HL-60/S4 treated with retinoic acid at 250 ng/mL for 4 days and 3 days (cell line): ENCODE results near the gene ERBB2.
"Not testable (repeated sequence)": the region's sequence is repeated elsewhere in the genome, so short reads cannot be mapped to it uniquely, and the experiment has no call there.

Source experiments
- in situ Hi-C: fragments of 300-500 bp; cut with MboI; formaldehyde crosslinking; loops from 2 replicates; pipeline ENCODE4 v1.7.0; 2022; ENCODE audit warnings: low sequenced_read_pairs

Gene ERBB2

GRCh38 chr17:39701784-39702422 lies 2.0 kb downstream of the ERBB2 start:
- in situ Hi-C loops: no loop called here

GRCh38 chr17:39702901-39703893 lies 3.3 kb downstream of the ERBB2 start:
- in situ Hi-C loops: no loop called here

GRCh38 chr17:39703913-39704312 lies 4.0 kb downstream of the ERBB2 start:
- in situ Hi-C loops: no loop called here

GRCh38 chr17:39704821-39705551 lies 5.1 kb downstream of the ERBB2 start:
- in situ Hi-C loops: no loop called here

GRCh38 chr17:39705786-39706348 lies 6.0 kb downstream of the ERBB2 start:
- in situ Hi-C loops: no loop called here

- in situ Hi-C loops: no loop called here
These were observed 6.5 kb downstream of the ERBB2 start for GRCh38 chr17:39706383-39706782.

- in situ Hi-C loops: no loop called here
These were observed 7.1 kb downstream of the ERBB2 start for GRCh38 chr17:39706921-39707337.

- in situ Hi-C loops: no loop called here
These were observed 9.6 kb downstream of the ERBB2 start for GRCh38 chr17:39709319-39709997.

GRCh38 chr17:39709998-39710964 lies 10.4 kb downstream of the ERBB2 start:
- in situ Hi-C loops: no loop called here

GRCh38 chr17:39711071-39711470 lies 11.2 kb downstream of the ERBB2 start:
- in situ Hi-C loops: not testable (repeated sequence)

GRCh38 chr17:39711851-39712250 lies 12.0 kb downstream of the ERBB2 start:
- in situ Hi-C loops: no loop called here

- in situ Hi-C loops: no loop called here
These were observed 14.4 kb downstream of the ERBB2 start for GRCh38 chr17:39714234-39714633.

- in situ Hi-C loops: no loop called here
These were observed 15.7 kb downstream of the ERBB2 start for GRCh38 chr17:39715375-39716072.

- in situ Hi-C loops: no loop called here
These were observed 16.4 kb downstream of the ERBB2 start for GRCh38 chr17:39716073-39716818.

- in situ Hi-C loops: no loop called here
These were observed 17.1 kb downstream of the ERBB2 start for GRCh38 chr17:39716879-39717536.

GRCh38 chr17:39717660-39718059 lies 17.8 kb downstream of the ERBB2 start:
- in situ Hi-C loops: no loop called here

- in situ Hi-C loops: no loop called here
These were observed 19.9 kb downstream of the ERBB2 start for GRCh38 chr17:39719563-39720355.
